Activated naive CD8-positive, alpha-beta T cell treated with anti-CD3 and anti-CD28 coated beads, Interleukin-2, amount 10 ng/mL, durations not matched to agents 7 days and 5 days (primary cell): ENCODE results near the gene FHL3. TPM values are rescaled to one million over a fixed set of nuclear protein-coding genes. Genes with fewer than 3 reads are reported as not detected.

ENCODE experiments used
- ATAC-seq: fragments of 150-1000 bp; cut with Tn5 transposase; one replicate; pipeline ENCODE4 v1.10.0; 2021; ENCODE audit warnings: low read depth, moderate library complexity
- POLR2A ChIA-PET: fragments of 350-600 bp; sonication (Branson Sonifier 250); formaldehyde crosslinking; loops from one replicate; lab custom pipeline; 2021; ENCODE audit warnings: antibody characterized with exemption; lab: Charles Lee
- DNase-seq: peaks from one replicate; pipeline ENCODE4 v3.0.0; 2021
- H3K27ac Mint-ChIP-seq: one replicate; pipeline ENCODE4 v1.8.0; 2022; ENCODE audit warnings: mild to moderate bottlenecking, mixed read lengths
- H3K27me3 Mint-ChIP-seq: one replicate; pipeline ENCODE4 v1.8.0; 2022; ENCODE audit warnings: mild to moderate bottlenecking, moderate library complexity, mixed read lengths
- H3K36me3 Mint-ChIP-seq: one replicate; pipeline ENCODE4 v1.8.0; 2021; ENCODE audit warnings: mild to moderate bottlenecking, mixed read lengths
- H3K4me1 Mint-ChIP-seq: one replicate; pipeline ENCODE4 v1.8.0; 2021; ENCODE audit warnings: mixed read lengths
- H3K4me3 Mint-ChIP-seq: one replicate; pipeline ENCODE4 v1.8.0; 2022; ENCODE audit warnings: mild to moderate bottlenecking, moderate library complexity, mixed read lengths
- H3K9me3 Mint-ChIP-seq: one replicate; pipeline ENCODE4 v1.8.0; 2021; ENCODE audit warnings: mixed read lengths
- total RNA-seq, 2 experiments: library from RNA; stranded (reverse); gene quantifications; one replicate each; pipeline ENCODE4 v1.2.3, GENCODE V29; 2021

Gene FHL3
- total RNA-seq, 2 experiments from 2014 or later, result 14.6 to 14.7 TPM

- DNase-seq (no peak), ATAC-seq (no peak)
- Mint-ChIP-seq H3K36me3 (peaks cover 6% of the 10 kb centered on the region), H3K9me3 (no peaks in the 10 kb centered on the region), H3K4me1 (peaks cover 41% of the 10 kb centered on the region), H3K4me3 (peak overlapping the region; percentile 99), H3K27ac (peak overlapping the region; percentile 12), H3K27me3 (no peaks in the 10 kb centered on the region)
- POLR2A ChIA-PET, result interaction anchor here (0.6 to 6.0 kb wide), 2 partner anchors 19 to 963 kb away, joined by 3 to 45 read pairs; no protein-coding TSS in a partner anchor
Observed at GRCh38 chr1:38014171-38014570, 8.9 kb upstream of the FHL3 start.

GRCh38 chr1:38013227-38013622 is 7.9 kb upstream of the FHL3 start:
- Mint-ChIP-seq H3K9me3 (no peaks in the 10 kb centered on the region), H3K4me3 (peak overlapping the region; percentile 99), H3K4me1 (peaks cover 45% of the 10 kb centered on the region), H3K27ac (peak overlapping the region; percentile 97), H3K27me3 (no peaks in the 10 kb centered on the region), H3K36me3 (peaks cover 1% of the 10 kb centered on the region)
- DNase-seq (no peak), ATAC-seq (no peak)
- POLR2A ChIA-PET, result interaction anchor here (0.7 to 6.0 kb wide), 6 partner anchors 10 to 321 kb away, joined by 3 to 45 read pairs (median 4); partner anchors contain the start of genes C1orf122, CDCA8, MTF1 and YRDC

GRCh38 chr1:38012363-38013226 is 7.3 kb upstream of the FHL3 start, which contains the start of gene UTP11:
UTP11 (plus strand) TSS chr1:38012734; CDS start chr1:38012803, 69 bp downstream.
- peaks cover 45% of the 10 kb centered on the region for H3K4me1 Mint-ChIP-seq
- peak within 1 kb of the TSS; percentile 99 for H3K4me3 Mint-ChIP-seq

GRCh38 chr1:38009841-38010180 is 4.5 kb upstream of the FHL3 start:
- Mint-ChIP-seq H3K9me3 (no peaks in the 10 kb centered on the region), H3K4me3 (peak overlapping the region; percentile 64), H3K27ac (peak overlapping the region; percentile 92), H3K36me3 (no peaks in the 10 kb centered on the region), H3K4me1 (peaks cover 38% of the 10 kb centered on the region), H3K27me3 (no peaks in the 10 kb centered on the region)
- ATAC-seq, result no peak
- POLR2A ChIA-PET, result interaction anchor here (0.6 to 6.0 kb wide), 6 partner anchors 9 to 78 kb away, joined by 3 to 45 read pairs (median 6); partner anchors contain the start of gene SF3A3
- no peak for DNase-seq

More at GRCh38 chr1:38012363-38013226, 7.3 kb upstream of the FHL3 start, which contains the start of gene UTP11:
- POLR2A ChIA-PET, result interaction anchor here (0.7 to 6.0 kb wide), 10 partner anchors 10 to 320 kb away, joined by 3 to 45 read pairs (median 4); partner anchors contain the start of genes C1orf122, CDCA8, MTF1 and YRDC
- DNase-seq, result peak; percentile 82
- H3K36me3 Mint-ChIP-seq, result peaks cover 1% of the 10 kb centered on the region
- H3K27ac Mint-ChIP-seq, result peak within 1 kb of the TSS; percentile 97
- no peaks in the 10 kb centered on the region for H3K27me3 Mint-ChIP-seq
- ATAC-seq, result peak; percentile 85
- H3K9me3 Mint-ChIP-seq, result no peaks in the 10 kb centered on the region

GRCh38 chr1:38009088-38009840 is 4.0 kb upstream of the FHL3 start:
- POLR2A ChIA-PET, result interaction anchor here (0.6 to 6.0 kb wide), 7 partner anchors 9 to 775 kb away, joined by 3 to 45 read pairs (median 3); partner anchors contain the start of gene SF3A3
- H3K36me3 Mint-ChIP-seq, result no peaks in the 10 kb centered on the region
- H3K4me3 Mint-ChIP-seq, result peak overlapping the region; percentile 64
- DNase-seq, result peak; percentile 49
- H3K4me1 Mint-ChIP-seq, result peaks cover 40% of the 10 kb centered on the region
- no peaks in the 10 kb centered on the region for H3K9me3 Mint-ChIP-seq
- H3K27me3 Mint-ChIP-seq, result no peaks in the 10 kb centered on the region
- peak; percentile 75 for ATAC-seq
- H3K27ac Mint-ChIP-seq, result peak overlapping the region; percentile 92

- Mint-ChIP-seq H3K27ac (peak overlapping the region; percentile 70), H3K27me3 (no peaks in the 10 kb centered on the region), H3K9me3 (no peaks in the 10 kb centered on the region), H3K36me3 (no peaks in the 10 kb centered on the region), H3K4me1 (peaks cover 38% of the 10 kb centered on the region), H3K4me3 (peak overlapping the region; percentile 69)
- POLR2A ChIA-PET, result interaction anchor here (1.0 kb wide), 1 partner anchor 84 kb away, joined by 3 read pairs; no protein-coding TSS in a partner anchor
- DNase-seq (no peak), ATAC-seq (no peak)
Observed at GRCh38 chr1:38006008-38006828, 904 bp upstream of the FHL3 start.

- peaks cover 41% of the 10 kb centered on the region for H3K4me1 Mint-ChIP-seq
- no peaks in the 10 kb centered on the region for H3K9me3 Mint-ChIP-seq
- ATAC-seq, result peak; percentile 29
- POLR2A ChIA-PET, result interaction anchor here (1.7 kb wide), 1 partner anchor 10 kb away, joined by 9 read pairs; no protein-coding TSS in a partner anchor
- peak overlapping the region; percentile 91 for H3K27ac Mint-ChIP-seq
- peak overlapping the region; percentile 93 for H3K4me3 Mint-ChIP-seq
- H3K36me3 Mint-ChIP-seq, result no peaks in the 10 kb centered on the region
- no peaks in the 10 kb centered on the region for H3K27me3 Mint-ChIP-seq
- peak; percentile 45 for DNase-seq
Observed at GRCh38 chr1:38004284-38005108, 818 bp downstream of the FHL3 start.

- Mint-ChIP-seq H3K27me3 (no peaks in the 10 kb centered on the region), H3K36me3 (no peaks in the 10 kb centered on the region), H3K4me1 (peaks cover 41% of the 10 kb centered on the region), H3K27ac (peak overlapping the region; percentile 91), H3K9me3 (no peaks in the 10 kb centered on the region), H3K4me3 (peak overlapping the region; percentile 93)
- POLR2A ChIA-PET, result interaction anchor here (0.8 to 1.7 kb wide), 3 partner anchors 9 to 14 kb away, joined by 3 to 9 read pairs (median 3); partner anchors contain the start of gene SF3A3
- no peak for ATAC-seq
- no peak for DNase-seq
Observed at GRCh38 chr1:38003261-38004250, 1.8 kb downstream of the FHL3 start.

GRCh38 chr1:38000529-38001455 is 4.5 kb downstream of the FHL3 start:
- ATAC-seq (no peak), DNase-seq (no peak)
- Mint-ChIP-seq H3K4me3 (peak overlapping the region; percentile 39), H3K4me1 (peaks cover 43% of the 10 kb centered on the region), H3K36me3 (peaks cover 4% of the 10 kb centered on the region), H3K27me3 (no peaks in the 10 kb centered on the region), H3K9me3 (no peaks in the 10 kb centered on the region), H3K27ac (peak overlapping the region; percentile 88)
- POLR2A ChIA-PET, result interaction anchor here (0.6 to 0.7 kb wide), 2 partner anchors 8 to 72 kb away, joined by 3 read pairs; no protein-coding TSS in a partner anchor

- DNase-seq (no peak), ATAC-seq (no peak)
- no peaks in the 10 kb centered on the region for H3K9me3 Mint-ChIP-seq
- peak overlapping the region; percentile 88 for H3K27ac Mint-ChIP-seq
- peak overlapping the region; percentile 40 for H3K4me3 Mint-ChIP-seq
- H3K36me3 Mint-ChIP-seq, result peaks cover 4% of the 10 kb centered on the region
- POLR2A ChIA-PET, result interaction anchor here (0.7 kb wide), 1 partner anchor 9 kb away, joined by 3 read pairs; no protein-coding TSS in a partner anchor
- no peaks in the 10 kb centered on the region for H3K27me3 Mint-ChIP-seq
- peaks cover 45% of the 10 kb centered on the region for H3K4me1 Mint-ChIP-seq
Observed at GRCh38 chr1:38000233-38000528, 5.1 kb downstream of the FHL3 start.
